HG02970 (cell line): Measurements from ENCODE around the gene INAFM2.

Source experiments
- ATAC-seq: cut with Tn5 transposase; IDR thresholded peaks from one replicate; pipeline ENCODE4 v1.9.1; 2021; ENCODE audit warnings: mild to moderate bottlenecking, moderate library complexity, moderate number of reproducible peaks; ENCODE audit not compliant: unreplicated experiment, low FRiP score

The INAFM2 gene

DNA sequence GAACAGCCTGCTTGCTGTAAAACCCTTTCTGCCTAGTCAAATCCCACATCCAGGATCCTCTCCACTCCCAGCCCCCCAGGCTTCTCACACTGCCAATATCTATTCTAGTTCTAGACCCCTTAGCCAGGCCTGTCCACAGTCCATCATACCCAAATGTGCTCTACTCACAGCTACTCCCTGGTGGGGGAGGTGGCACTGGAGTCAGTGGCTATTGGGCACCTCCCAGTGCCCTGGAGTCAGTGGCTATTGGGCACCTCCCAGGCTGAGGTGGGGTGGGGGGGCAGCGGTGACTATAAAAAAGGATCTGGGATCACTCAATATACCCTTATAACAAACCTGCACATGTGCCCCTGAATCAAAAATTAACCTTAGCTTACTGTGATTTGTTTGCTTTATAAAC is 33.8 kb downstream of the INAFM2 start:
- ATAC-seq = no peak

DNA sequence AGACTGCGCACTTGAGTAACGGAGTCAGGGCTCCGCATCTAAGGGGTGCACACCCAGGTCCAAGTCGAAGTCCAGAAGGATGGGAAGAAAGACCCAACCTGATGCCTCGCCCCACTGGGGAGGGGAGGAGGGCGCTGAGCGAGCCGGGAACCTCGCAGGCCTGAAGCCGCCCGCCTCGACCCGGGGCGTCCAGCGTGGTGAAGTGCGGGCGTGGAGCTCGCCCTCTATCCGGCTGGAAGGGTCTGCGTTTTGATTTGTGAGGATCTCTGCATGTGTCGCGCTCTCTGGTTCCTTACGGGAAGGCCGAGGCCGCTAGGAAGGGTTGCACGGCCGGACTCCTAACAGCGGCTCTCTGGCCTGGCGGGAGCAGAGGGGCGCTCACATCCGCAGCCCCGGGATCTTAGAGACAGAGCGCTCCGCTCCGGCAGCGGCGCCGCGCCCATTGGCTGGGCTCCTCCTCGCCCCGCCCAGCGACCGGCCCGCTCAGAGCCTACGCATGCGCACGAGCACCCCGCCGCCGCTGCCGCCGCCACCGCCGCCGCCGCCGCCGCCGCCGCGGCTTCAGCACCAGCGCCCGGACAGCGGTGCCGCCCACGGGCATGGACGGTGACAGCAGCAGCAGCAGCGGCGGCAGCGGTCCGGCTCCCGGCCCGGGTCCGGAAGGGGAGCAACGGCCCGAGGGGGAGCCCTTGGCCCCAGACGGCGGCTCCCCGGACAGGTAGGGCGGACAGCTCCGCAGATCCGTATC is 34.4 kb downstream of the INAFM2 start, which contains the start of gene DISP2:
TSS of gene DISP2 (plus strand) at position 497 of the 748 bp plus-strand sequence. CDS start at position 600, 103 bp downstream.
- ATAC-seq = peak; percentile 83

DNA sequence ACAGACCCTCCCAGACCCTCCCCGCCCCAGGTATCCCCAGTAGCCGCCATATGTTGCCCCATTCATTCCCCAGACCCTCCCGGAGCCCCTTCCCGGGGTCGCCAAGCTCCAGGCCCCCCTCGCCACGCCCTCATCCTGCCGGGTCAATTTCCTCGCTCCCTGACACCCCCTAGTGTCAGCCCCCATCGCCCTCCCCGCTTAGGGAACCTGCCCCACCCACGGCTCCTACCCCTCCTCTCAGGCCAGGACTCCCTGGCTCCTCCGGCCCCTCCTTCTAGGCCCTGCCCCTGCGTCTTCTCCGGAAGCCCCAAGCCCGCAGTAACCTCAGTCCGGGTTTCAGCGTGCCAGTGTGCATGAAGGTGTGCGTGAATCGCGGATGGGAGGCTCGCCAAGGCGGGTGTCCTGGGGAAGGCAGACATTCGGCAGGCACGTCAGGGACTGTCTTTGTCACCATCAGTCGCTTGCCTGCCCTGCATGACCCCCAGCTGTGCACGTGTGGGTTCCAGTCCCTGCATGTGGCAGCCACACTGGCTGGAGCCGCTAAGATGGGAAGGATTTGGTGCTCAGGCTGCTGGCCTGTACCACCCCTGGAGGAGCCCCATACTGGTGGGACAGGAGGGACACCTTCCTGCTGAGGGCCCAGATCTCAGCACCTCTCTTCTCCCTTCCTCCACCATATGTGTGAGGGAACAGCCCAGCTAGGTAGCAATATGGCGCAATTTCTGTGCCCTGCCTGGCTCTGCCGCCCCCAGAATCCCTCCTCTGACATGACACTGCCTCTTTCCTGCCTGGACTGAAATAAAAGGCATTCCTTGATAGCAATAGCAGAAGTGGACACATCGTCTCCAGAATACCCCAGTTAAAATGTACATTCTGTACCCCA is 35.2 kb downstream of the INAFM2 start:
- peak; percentile 5 for ATAC-seq

DNA sequence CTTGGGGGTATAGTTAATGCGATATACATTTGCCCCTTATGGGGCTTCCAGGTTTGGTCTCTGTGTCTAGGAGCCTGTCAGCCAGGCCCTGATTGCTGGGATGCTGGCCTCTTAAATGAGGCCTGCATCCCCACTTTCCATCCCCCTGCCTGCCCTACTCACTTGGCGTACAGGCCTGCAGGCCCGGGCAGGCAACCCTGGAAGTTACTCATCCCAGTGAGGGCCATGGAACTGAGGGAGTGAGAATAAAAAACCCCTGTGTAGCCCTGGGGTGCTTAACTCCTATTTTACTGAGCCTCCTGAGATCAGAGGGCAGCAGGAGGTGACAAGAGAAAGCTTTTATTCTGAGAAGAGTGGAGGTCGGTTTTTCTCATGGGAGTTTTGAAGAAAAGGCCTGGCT is 36.5 kb downstream of the INAFM2 start:
- ATAC-seq = no peak

DNA sequence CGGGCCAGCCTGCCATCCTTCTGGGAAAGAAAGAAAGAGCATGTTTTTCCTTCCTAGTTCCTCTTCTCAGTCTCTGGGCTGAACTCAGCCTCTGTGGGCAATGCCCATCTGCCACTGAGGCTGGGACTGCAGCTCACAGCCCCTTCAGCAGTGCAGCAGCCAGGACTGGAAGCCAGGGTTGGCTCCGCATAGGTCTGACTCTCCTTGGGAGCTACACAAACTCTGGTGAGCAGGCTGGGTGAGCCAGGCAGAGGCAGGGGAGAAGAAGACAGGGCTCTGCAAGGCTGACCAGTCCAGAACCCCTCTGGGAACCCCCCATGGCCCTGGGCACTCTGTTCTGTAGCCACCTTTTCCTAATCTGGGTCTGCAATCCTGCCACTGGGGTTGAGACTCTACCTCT is 38.1 kb downstream of the INAFM2 start:
- no peak for ATAC-seq

DNA sequence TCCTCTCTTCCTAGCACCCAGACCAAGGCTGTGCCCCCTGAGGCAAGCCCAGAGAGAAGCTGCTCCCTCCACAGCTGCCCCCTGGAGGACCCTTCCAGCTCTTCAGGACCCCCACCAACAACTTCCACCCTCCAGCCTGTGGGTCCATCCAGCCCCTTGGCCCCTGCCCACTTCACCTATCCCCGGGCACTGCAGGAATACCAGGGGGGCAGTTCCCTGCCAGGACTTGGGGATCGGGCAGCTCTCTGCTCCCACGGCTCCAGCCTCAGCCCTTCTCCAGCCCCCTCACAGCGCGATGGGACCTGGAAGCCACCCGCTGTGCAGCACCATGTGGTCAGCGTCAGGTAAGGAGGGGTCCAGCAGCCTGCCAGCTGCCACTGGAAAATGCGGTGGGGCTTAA is 40.1 kb downstream of the INAFM2 start:
- no peak for ATAC-seq

DNA sequence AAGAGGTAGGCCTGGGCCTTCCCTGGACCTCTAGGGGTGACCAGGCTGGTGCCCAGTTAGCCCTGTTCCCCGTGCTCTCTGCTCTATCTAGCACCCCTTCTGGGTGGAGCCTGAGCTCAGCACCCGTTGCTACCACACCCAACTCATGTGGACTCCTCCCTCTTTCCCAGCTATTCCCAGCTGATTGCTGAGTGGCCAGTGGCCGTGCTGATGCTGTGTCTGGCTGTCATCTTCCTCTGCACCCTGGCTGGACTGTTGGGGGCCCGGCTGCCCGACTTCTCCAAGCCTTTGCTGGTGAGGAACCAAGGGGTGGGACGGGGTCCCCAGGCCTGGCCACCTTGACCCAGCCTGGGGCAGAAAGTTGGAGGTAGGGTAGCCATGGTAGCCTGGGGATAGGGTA is 40.8 kb downstream of the INAFM2 start:
- ATAC-seq = no peak

DNA sequence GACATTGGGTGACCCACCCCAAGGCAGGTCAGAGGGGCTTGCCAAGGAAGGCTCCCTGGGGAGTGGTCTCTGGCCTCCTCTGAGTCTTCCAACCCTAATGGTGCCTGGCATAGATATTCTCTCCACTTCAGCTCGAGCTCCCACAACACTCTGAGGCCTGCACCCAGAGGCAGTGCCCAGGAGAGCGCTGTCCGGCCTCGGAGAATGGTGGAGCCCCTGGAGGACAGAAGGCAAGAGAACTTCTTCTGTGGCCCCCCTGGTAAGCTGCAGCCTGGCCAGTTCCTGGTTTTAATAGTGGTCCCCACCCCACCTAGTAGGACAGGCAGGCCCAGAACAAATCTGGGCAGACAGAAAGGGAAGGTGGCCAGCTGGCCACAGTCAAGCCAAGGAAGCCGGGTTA is 41.5 kb downstream of the INAFM2 start:
- ATAC-seq = no peak

DNA sequence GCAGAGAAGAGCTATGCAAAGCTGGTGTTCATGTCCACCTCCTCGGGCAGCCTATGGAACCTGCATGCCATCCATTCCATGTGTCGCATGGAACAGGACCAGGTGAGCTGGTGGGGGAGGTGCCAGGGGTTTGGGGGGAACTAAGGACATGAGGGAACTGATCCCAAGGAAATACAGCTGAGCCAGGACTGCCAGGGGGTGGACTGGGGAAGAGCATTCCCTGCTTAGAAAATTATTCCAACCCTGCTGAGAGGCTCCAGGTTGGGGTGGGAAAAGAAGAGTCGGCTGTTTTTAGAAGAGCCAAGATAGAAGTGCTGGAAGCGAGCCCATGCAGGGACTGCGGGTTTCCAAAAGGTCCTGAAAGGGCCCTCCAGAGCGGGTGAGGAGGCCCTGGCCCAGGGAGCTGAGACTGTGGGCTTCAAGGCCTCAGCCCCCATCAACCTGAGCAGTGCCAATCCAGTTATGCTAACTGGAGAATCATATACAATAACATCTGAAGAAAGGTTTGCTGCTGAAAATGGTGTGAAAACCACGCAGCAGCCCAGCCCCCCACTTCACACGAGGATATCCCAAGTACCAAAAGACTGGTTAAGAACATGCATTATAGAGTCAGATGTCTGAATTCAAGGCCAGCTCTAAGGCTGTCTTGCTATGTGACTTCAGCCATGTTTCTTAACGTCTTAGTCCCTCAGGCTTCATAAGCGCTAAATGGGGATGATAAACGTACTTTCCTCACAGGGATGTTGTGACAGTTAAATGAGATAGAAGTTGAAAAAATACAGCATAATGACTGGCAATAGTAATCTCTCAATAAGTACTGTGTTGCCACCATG is 42.3 kb downstream of the INAFM2 start:
- ATAC-seq = no peak

DNA sequence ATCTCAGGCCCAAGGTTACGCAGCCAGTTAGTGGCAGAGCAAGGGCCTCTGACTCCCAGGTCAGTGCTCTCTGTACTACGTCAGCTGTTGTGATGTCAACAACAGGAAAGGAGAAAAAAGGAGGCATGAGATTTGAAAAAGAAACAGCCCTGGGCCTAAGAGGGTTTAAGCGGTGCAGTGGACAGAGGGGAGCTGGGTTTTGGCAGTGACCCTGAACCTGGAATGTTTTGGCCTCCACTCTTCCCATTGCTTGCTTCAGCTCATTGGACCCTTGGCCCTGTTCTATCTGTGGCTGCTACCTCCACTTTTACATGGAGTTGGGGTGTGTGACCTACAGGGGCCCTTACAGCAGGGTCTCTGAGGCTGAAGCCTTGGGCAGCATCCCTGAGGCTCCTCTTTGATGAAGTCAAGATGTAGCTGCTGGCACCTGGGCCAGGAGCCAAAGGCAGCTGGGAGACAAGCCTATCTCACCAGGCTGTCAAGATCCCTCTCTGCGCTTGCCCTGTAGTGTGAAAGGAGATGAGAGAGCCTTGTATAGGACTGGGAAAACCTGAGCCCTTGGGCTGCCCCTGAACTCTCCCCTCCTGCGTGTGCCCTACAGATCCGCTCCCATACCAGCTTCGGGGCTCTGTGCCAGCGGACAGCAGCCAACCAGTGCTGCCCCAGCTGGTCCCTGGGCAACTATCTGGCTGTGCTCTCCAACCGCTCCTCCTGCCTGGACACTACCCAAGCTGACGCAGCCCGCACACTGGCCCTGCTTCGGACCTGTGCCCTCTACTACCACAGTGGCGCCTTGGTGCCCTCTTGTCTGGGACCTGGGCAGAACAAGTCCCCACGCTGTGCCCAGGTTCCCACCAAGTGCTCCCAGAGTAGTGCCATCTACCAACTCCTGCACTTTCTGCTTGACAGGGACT is 43.2 kb downstream of the INAFM2 start:
- no peak for ATAC-seq

DNA sequence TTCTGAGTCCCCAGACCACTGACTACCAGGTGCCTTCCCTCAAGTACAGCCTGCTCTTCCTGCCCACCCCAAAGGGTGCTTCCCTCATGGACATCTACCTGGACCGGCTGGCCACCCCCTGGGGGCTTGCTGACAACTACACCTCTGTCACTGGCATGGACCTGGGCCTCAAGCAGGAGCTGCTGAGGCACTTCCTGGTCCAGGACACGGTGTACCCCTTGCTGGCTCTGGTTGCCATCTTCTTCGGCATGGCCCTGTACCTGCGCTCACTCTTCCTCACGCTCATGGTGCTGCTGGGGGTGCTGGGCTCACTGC is 43.8 kb downstream of the INAFM2 start:
- no peak for ATAC-seq

DNA sequence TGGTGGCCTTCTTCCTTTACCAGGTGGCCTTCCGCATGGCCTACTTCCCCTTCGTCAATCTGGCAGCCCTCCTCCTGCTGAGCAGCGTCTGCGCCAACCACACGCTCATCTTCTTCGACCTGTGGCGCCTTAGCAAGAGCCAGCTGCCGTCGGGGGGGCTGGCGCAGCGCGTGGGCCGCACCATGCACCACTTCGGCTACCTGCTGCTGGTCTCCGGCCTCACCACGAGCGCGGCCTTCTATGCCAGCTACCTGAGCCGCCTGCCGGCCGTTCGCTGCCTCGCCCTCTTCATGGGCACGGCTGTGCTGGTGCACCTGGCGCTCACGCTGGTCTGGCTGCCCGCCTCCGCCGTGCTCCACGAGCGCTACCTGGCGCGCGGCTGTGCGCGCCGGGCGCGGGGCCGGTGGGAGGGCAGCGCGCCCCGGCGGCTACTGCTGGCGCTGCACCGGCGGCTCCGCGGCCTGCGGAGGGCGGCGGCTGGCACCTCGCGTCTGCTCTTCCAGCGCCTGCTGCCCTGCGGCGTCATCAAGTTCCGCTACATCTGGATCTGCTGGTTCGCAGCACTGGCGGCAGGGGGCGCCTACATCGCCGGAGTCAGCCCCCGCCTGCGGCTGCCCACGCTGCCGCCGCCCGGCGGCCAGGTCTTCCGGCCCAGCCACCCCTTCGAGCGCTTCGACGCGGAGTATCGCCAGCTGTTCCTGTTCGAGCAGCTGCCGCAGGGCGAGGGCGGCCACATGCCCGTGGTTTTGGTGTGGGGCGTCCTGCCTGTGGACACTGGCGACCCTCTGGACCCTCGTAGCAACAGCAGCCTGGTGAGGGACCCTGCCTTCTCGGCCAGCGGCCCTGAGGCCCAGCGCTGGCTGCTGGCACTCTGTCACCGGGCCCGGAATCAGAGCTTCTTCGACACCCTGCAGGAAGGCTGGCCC is 44.5 kb downstream of the INAFM2 start:
- peak; percentile 69 for ATAC-seq

DNA sequence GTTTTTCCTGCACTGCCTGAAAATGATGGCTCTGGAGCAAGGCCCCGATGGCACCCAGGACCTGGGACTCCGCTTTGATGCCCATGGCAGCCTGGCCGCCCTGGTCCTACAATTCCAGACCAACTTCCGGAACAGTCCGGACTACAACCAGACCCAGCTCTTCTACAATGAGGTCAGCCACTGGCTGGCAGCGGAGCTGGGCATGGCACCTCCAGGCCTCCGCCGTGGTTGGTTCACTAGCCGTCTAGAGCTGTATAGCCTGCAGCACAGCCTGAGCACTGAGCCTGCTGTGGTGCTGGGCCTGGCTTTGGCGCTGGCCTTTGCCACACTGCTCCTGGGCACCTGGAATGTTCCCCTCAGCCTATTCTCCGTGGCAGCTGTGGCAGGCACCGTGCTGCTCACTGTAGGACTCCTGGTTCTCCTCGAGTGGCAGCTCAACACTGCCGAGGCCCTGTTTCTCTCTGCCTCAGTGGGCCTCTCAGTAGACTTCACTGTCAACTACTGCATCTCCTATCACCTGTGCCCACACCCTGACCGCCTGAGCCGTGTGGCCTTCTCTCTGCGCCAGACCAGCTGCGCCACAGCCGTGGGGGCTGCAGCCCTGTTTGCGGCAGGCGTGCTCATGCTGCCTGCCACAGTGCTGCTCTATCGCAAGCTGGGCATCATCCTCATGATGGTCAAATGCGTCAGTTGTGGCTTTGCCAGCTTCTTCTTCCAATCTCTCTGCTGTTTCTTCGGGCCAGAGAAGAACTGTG is 45.4 kb downstream of the INAFM2 start:
- no peak for ATAC-seq

DNA sequence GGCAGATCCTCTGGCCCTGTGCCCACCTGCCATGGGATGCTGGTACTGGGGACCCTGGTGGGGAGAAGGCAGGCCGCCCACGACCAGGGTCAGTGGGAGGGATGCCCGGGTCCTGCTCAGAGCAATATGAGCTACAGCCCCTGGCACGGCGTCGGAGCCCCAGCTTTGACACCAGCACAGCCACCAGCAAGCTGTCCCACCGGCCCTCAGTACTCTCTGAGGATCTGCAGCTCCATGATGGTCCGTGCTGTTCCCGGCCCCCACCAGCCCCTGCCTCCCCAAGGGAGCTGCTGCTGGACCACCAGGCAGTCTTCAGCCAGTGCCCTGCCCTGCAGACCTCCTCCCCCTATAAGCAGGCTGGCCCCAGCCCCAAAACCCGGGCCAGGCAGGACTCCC is 46.0 kb downstream of the INAFM2 start:
- ATAC-seq = no peak

DNA sequence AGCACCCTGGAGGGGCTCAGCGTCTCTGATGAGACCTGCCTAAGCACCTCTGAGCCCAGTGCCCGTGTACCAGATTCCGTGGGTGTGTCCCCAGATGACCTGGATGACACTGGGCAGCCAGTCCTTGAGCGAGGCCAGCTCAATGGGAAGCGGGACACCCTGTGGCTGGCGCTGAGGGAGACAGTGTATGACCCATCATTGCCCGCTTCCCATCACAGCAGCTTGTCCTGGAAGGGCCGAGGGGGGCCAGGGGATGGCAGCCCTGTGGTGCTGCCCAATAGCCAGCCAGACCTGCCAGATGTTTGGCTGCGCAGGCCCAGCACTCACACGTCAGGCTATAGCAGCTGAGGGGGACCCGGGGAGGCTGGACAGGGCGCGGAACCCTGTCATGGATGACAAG is 46.5 kb downstream of the INAFM2 start:
- ATAC-seq = no peak

DNA sequence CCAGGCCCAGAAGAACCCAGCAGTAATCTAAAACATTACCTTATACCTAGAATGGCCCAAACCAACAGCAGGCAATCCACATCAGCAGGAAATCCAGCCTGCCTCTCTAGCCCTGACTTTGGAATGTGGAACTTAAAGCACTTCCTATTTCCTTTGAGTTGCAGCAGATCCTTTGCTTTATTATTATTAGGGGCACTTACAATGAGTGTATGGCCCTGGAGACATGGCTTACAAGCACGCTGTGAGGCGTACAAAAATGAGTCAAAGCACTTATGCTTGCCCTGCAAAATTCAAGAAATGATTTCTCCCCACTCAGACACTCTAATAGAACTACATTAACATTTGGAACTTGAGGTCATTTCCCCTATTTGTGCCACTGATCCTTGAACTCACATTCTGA is 49.5 kb downstream of the INAFM2 start:
- ATAC-seq = no peak
